ENCODE measurements around the gene ADAM29.
"Not testable (repeated sequence)": the region's sequence is repeated elsewhere in the genome, so short reads cannot be mapped to it uniquely, and the experiment has no call there.

The ADAM29 gene

GRCh38 chr4:174972911-174973310 lies 54.8 kb downstream of the ADAM29 start:
- no peak for DNase-seq

GRCh38 chr4:174973336-174973735 lies 55.2 kb downstream of the ADAM29 start:
- no peak for DNase-seq

DNA sequence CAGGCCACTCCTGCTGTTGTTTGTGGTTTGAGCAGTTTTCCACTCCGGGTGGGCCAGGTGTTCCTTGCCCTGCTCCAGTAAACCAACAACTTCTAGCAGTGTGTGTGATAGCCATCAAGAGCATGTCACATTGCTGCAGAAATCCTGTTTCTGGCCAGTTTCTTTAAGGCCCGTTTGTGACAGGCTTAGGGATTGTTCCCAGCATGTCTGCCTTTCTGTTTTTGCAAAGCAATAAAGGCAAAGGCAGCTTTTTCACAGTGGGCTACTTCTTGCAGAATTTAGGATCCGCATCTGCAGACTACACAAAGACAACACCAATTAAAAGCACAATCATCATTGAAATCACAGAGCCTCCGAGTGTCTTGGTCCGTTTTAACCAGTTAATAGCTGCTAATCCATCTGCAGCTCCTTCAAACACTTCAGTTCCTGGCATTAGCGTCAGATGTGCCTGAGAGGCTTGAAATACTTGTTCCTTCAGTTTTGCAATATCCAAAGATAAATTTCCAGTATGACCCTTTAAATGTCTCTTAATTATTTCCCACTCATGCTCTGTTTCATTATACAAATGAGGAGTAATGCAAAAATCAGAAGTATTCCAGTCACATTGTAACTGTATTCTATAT lies 65.1 kb downstream of the ADAM29 start:
- DNase-seq, result no peak

GRCh38 chr4:174983870-174984269 lies 65.7 kb downstream of the ADAM29 start:
- DNase-seq, result not testable (repeated sequence)

DNA sequence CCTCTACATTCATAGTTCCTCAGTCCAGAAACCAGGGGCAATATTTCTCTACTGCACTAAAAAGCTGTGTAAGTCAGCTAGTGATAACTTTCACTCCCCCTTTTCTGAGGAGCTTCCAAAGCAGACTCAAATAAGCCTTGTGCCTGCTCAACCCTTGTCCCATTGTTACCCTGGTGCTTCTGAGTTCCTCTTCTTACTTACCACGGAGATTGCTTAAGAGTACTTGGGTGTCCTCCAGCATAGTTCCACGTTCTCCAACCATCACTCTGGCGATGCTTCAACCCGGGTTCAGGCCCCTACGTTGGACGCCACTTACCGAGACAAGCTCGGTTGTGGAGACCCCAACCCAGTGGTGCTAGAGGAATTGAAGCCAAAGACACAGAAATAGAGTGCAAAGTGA lies 71.6 kb downstream of the ADAM29 start:
- no peak for DNase-seq

DNA sequence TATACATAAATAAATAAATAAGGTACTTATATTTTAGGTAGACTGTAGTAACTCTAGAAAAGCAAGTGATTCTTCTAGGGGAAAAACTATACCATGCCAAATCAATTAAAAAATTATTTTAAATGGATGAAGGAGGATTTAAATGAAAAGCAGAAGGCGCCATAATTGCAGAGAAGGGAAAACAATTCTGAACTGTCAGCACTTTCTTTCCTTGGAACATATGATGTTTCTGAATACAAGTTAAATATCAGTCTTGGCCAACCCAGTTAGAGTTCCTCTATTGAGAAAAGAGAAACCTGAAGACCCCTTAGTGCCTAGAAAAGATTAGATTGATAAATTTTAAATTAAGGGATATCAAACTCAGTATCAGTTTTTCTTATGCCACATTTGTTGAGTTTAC lies 75.8 kb downstream of the ADAM29 start:
- DNase-seq, result no peak

GRCh38 chr4:174996079-174996478 lies 77.9 kb downstream of the ADAM29 start:
- DNase-seq, result no peak

DNA sequence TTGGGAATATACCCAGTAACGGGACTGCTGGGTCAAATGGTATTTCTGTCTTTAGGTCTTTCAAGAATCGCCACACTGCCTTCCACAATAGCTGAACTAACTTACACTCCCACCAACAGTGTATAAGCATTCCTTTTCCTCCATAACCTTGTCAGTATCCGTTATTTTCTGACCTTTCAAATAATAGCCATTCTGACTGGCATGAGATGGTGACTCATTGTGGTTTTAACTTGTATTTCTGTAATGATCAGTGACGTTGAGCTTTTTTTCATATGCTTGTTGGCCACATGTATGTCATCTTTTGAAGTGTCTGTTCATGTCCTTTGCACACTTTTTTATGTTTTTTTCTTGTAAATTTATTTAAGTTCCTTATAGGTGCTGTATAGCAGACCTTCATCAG lies 81.2 kb downstream of the ADAM29 start:
- no peak for DNase-seq

DNA sequence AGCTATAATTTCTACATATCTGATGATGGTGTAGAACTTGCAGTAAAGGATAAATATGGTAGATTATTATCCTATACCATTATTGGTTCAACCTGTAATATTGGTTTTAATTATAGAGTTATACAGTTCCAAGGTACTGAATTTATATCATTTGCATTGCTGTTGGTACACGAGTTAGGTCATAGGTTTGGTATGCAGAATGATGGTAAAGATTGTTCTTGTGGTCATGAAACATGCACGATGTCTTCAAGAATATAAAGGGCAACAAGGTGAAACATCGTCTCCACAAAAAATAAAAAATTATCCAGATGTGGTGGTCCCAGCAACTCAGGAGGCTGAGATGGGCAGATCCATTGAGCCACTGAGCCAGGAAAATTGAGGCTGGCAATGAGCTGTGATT lies 99.6 kb downstream of the ADAM29 start:
- DNase-seq, result no peak

DNA sequence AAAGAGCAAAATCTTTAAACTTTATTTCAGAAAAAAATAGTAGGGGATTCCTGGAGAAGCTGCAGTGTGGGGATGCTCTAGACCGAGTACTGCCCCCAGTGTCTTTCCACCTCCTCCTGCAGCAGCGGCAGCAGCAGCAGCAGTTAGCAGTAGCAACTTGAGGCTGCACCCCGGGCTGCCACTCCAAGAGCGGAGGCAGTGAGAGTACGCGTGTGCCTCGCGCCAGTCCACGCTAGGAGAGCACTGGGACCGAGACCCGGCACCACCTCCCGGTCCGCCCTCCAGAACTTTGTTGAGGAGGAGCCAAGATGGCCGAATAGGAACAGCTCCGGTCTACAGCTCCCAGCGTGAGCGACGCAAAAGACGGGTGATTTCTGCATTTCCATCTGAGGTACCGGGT lies 101.3 kb downstream of the ADAM29 start:
- not testable (repeated sequence) for DNase-seq

Data from inflammatory macrophage treated with lipopolysaccharide for 1 hour (primary cell).